Heart left ventricle (tissue), 16 donors: ENCODE measurements around the gene CEP83. TPM values are rescaled to one million over a fixed set of nuclear protein-coding genes. Genes with fewer than 3 reads are reported as not detected.

Source experiments
- ATAC-seq, 4 donors: fragments of 200-7000 bp; cut with Tn5 transposase; one replicate each; pipeline ENCODE4 v1.9.1; 2020 to 2022; ENCODE audit warnings: moderate library complexity in 4 of 4, mild to moderate bottlenecking in 3 of 4, moderate number of reproducible peaks in 1 of 4
- DNase-seq, 5 donors: peaks; one replicate each; pipeline ENCODE4 v3.0.0-alpha.2; 2020
- H3K27ac ChIP-seq, 12 donors: fragments of 200-600 bp; sonication (generic) in 4 of 12; one replicate each; pipeline versions ENCODE4 v1.5.0 to v1.8.0; 2016 to 2022; ENCODE audit warnings: mild to moderate bottlenecking in 2 of 12
- H3K27me3 ChIP-seq, 9 donors: fragments of 200-600 bp; sonication (generic) in 2 of 9; one replicate each; pipeline versions ENCODE4 v1.5.1 to v1.8.0; 2016 to 2022; ENCODE audit warnings: mild to moderate bottlenecking in 3 of 9
- H3K36me3 ChIP-seq, 9 donors: fragments of 200-600 bp; sonication (generic) in 2 of 9; one replicate each; pipeline versions ENCODE4 v1.5.0 to v1.8.0; 2018 to 2022; ENCODE audit warnings: mild to moderate bottlenecking in 2 of 9
- H3K4me1 ChIP-seq, 12 donors: fragments of 200-600 bp; sonication (generic) in 4 of 12; one replicate each; pipeline versions ENCODE4 v1.5.0 to v1.8.0; 2016 to 2022; ENCODE audit warnings: mild to moderate bottlenecking in 3 of 12
- H3K4me3 ChIP-seq, 12 donors: fragments of 200-600 bp; sonication (generic) in 4 of 12; one replicate each; pipeline versions ENCODE4 v1.5.0 to v1.8.0; 2017 to 2022; ENCODE audit warnings: mild to moderate bottlenecking in 9 of 12, moderate library complexity in 4 of 12
- H3K9me3 ChIP-seq, 12 donors: fragments of 200-600 bp; sonication (generic) in 4 of 12; one replicate each; pipeline versions ENCODE4 v1.5.0 to v1.8.0; 2016 to 2022; ENCODE audit warnings: mild to moderate bottlenecking in 1 of 12
- CTCF ChIP-seq, 12 donors: fragments of 200-600 bp; sonication (generic) in 4 of 12; IDR thresholded peaks; one replicate each; pipeline versions ENCODE4 v1.5.0 to v1.8.0; 2018 to 2022; ENCODE audit warnings: antibody characterized with exemption in 12 of 12, mild to moderate bottlenecking in 5 of 12
- POLR2A ChIP-seq, 2 donors: fragments of 450-650 bp; IDR thresholded peaks; one replicate each; pipeline ENCODE4 v1.6.1; 2017; ENCODE audit warnings: antibody characterized with exemption in 2 of 2, mild to moderate bottlenecking in 2 of 2, moderate library complexity in 2 of 2
- WGBS, 4 donors: extraction: QIAGEN DNeasy Blood & Tissue Kit in 2 of 4; methylation state at CpG; one replicate each; pipeline versions ENCODE4 v1.1.5 to v1.1.7; 2013 to 2018; 5-methylcytosine and 5-hydroxymethylcytosine counted together
- intact Hi-C, 10 donors: fragments of 100-400 bp; cut with DNase I; formaldehyde crosslinking; loops; one replicate each; pipeline versions ENCODE4 v1.11.1 to v1.14.2; 2022
- polyA plus RNA-seq, 2 donors: library from polyadenylated mRNA; stranded (reverse); fragments of 200-250 nt; gene quantifications; one replicate each; pipeline ENCODE4 v1.2.3, GENCODE V29; 2013
- total RNA-seq, 9 donors: library from RNA; depleted of rRNA in 2 of 9; stranded (reverse); fragments of >200 nt in 2 of 9; fragmentation: NEBNext Ultra II Directional in 3 of 9; extraction: Animal tissue kit (Norgen Biotek cat#: 25700) in 3 of 9; gene quantifications; one replicate each; pipeline versions ENCODE4 v1.1.0 to v1.2.4, GENCODE V29; 2016 to 2023
- donor health status: ischemic (EF 13 %, LVEDD 7.1; RV severe dilation, severe dysfunction).
- donor health status: healthy with polysubstance abuse.
- donor health status: DM: no; HTN: yes; CAD: no.
- donor health status: DM: no; HTN: no; CAD: no.
- donor health status: ischemic (EF 25% LVEDD 6.9; RV normal size, moderate dysfunction).
- donor health status: ischemic (EF 25% LVEDD 5.7; RV mildly dilated, moderate dysfunction).
- donor health status: healthy.
- donor health status: DM: yes; HTN: yes; CAD: no.
- donor health status: ischemic (EF 35%, LVEDD 5.7; RV mildly dilated, moderate dysfunction).
- donor health status: nonischemic (EF 11% LVEDD 7.7; RV severe dilation, severe dysfunction).
- donor health status: DM: yes; HTN: yes; CAD: no.
- donor health status: PGD.
- donor health status: ischemic (EF 29% LVEDD 5.4; RV normal size, mild dysfunction).
- donor health status: nonischemic (EF 23%, LVEDD 6.1; RV moderate dilation, normal function).

The CEP83 gene
- total and polyA plus RNA-seq, 11 donors = 5.4 to 13.4 (median 9.5) TPM

- H3K27ac ChIP-seq = no peak overlapping the region
- WGBS, 4 donors = 85 to 100% (median 92%) methylated on average over 1 of the region's 1 CpG
- intact Hi-C loops = no loop called here
- H3K27me3 ChIP-seq = no peaks in the 10 kb centered on the region
- H3K36me3 ChIP-seq = no peaks in the 10 kb centered on the region
- no peak for DNase-seq
- TF ChIP-seq CTCF (IDR thresholded peaks at IDR 0.05) = no peak
- TF ChIP-seq POLR2A (IDR thresholded peaks at IDR 0.05) = no peak
- no peak for ATAC-seq
- peaks cover 0 to 9% (median 0%) of the 10 kb centered on the region in 12 donors for H3K9me3 ChIP-seq
- H3K4me3 ChIP-seq = no peak overlapping the region
- no peaks in the 10 kb centered on the region for H3K4me1 ChIP-seq
Measured at GRCh38 chr12:94504386-94504785, 44.7 kb upstream of the CEP83 start.

GRCh38 chr12:94503619-94504018 lies 44.0 kb upstream of the CEP83 start:
- peaks cover 0 to 9% (median 0%) of the 10 kb centered on the region in 12 donors for H3K9me3 ChIP-seq
- no peaks in the 10 kb centered on the region for H3K27me3 ChIP-seq
- 48 to 98% (median 70%) methylated on average over 1 of the region's 1 CpG for WGBS, 4 donors
- DNase-seq = no peak
- no peaks in the 10 kb centered on the region for H3K36me3 ChIP-seq
- no peak overlapping the region for H3K27ac ChIP-seq
- ATAC-seq = no peak
- H3K4me3 ChIP-seq = no peak overlapping the region
- no peak for TF ChIP-seq POLR2A (IDR thresholded peaks at IDR 0.05)
- no peak for TF ChIP-seq CTCF (IDR thresholded peaks at IDR 0.05)
- H3K4me1 ChIP-seq = no peaks in the 10 kb centered on the region
- intact Hi-C loops = no loop called here

- H3K4me1 ChIP-seq = no peaks in the 10 kb centered on the region
- H3K9me3 ChIP-seq = peaks cover 0 to 9% (median 0%) of the 10 kb centered on the region in 12 donors
- H3K4me3 ChIP-seq = no peak overlapping the region
- 64 to 83% (median 76%) methylated on average over 3 of the region's 3 CpGs for WGBS, 4 donors
- no peak for DNase-seq
- no peaks in the 10 kb centered on the region for H3K36me3 ChIP-seq
- TF ChIP-seq CTCF (IDR thresholded peaks at IDR 0.05) = no peak
- no peak overlapping the region for H3K27ac ChIP-seq
- no peaks in the 10 kb centered on the region for H3K27me3 ChIP-seq
- ATAC-seq = no peak
- intact Hi-C loops = no loop called here
Measured at GRCh38 chr12:94500831-94501567, 41.3 kb upstream of the CEP83 start.

- no peaks in the 10 kb centered on the region for H3K27me3 ChIP-seq
- H3K27ac ChIP-seq = no peak overlapping the region
- H3K4me3 ChIP-seq = no peak overlapping the region
- H3K36me3 ChIP-seq = no peaks in the 10 kb centered on the region
- H3K9me3 ChIP-seq = peaks cover 0 to 9% (median 0%) of the 10 kb centered on the region in 12 donors
- WGBS, 4 donors = 68 to 79% (median 74%) methylated on average over 3 of the region's 3 CpGs
- DNase-seq (no peak), ATAC-seq (no peak)
- intact Hi-C loops = no loop called here
- TF ChIP-seq POLR2A (IDR thresholded peaks at IDR 0.05) (no peak), CTCF (IDR thresholded peaks at IDR 0.05) (no peak)
- no peaks in the 10 kb centered on the region for H3K4me1 ChIP-seq
Measured at GRCh38 chr12:94498698-94499097, 39.0 kb upstream of the CEP83 start.
